A549 (cell line): Measurements from ENCODE around the gene PHF2. TPM values are rescaled to one million over a fixed set of nuclear protein-coding genes. Genes with fewer than 3 reads are reported as not detected.

ENCODE experiments used
- ATAC-seq, 2 experiments: fragments of 200-7000 bp in 1 of 2; fragments of >200 bp in 1 of 2; cut with Nextera tagmentation in 1 of 2; cut with Tn5 transposase in 1 of 2; 3 replicates each; pipeline versions ENCODE4 v1.8.0 to v1.9.1; 2018 to 2020; ENCODE audit warnings: mild to moderate bottlenecking in 1 of 2, moderate library complexity in 1 of 2
- CTCF ChIA-PET: fragments of 300-600 bp; sonication (Branson Sonifier 250); formaldehyde crosslinking; extraction: SDS; loops from one replicate; lab custom pipeline; 2021; ENCODE audit warnings: antibody characterized with exemption, inconsistent platforms; lab: Yijun Ruan, JAX
- POLR2A ChIA-PET: fragments of 350-600 bp; formaldehyde crosslinking; extraction: SDS; loops from one replicate; lab custom pipeline; 2021; ENCODE audit warnings: antibody characterized with exemption, inconsistent platforms; lab: Yijun Ruan, JAX
- DNase-seq, 2 experiments: peaks; one replicate each; pipeline versions ENCODE4 v3.0.0 to v3.0.0-alpha.2; 2011 to 2016; ENCODE audit warnings: low read depth in 1 of 2, low spot score in 1 of 2
- FAIRE-seq: peaks from 2 replicates; lab custom pipeline; 2011; peaks lifted over from hg19 to GRCh38; lab: Jason Lieb, UNC
- H3K27ac ChIP-seq, 2 experiments: fragments of >200 bp; sonication (Bioruptor Twin); formaldehyde crosslinking; 3 replicates each; pipeline ENCODE4 v1.5.1; 2016 to 2017
- H3K4me1 ChIP-seq: fragments of >200 bp; sonication (Bioruptor Twin); formaldehyde crosslinking; 3 replicates; pipeline ENCODE4 v1.6.1; 2016
- H3K4me2 ChIP-seq: fragments of >200 bp; sonication (Bioruptor Twin); formaldehyde crosslinking; 3 replicates; pipeline ENCODE4 v1.6.1; 2016
- H3K4me3 ChIP-seq: fragments of >200 bp; sonication (Bioruptor Twin); formaldehyde crosslinking; 3 replicates; pipeline ENCODE4 v1.5.1; 2016
- H3K9me3 ChIP-seq: fragments of >200 bp; sonication (Bioruptor Twin); formaldehyde crosslinking; 3 replicates; pipeline ENCODE4 v1.6.1; 2016
- CEBPB ChIP-seq, 2 experiments: fragments of >200 bp in 1 of 2; sonication (Bioruptor Twin) in 1 of 2; formaldehyde crosslinking in 1 of 2; IDR thresholded peaks; 2 replicates each; pipeline ENCODE4 v1.6.1; 2012 to 2016
- CHD2 ChIP-seq: fragments of 150-350 bp; IDR thresholded peaks from 2 replicates; pipeline ENCODE4 v1.6.1; 2014; ENCODE audit warnings: low read length; ENCODE audit not compliant: partially characterized antibody
- CHD4 ChIP-seq: fragments of 200-600 bp; sonication (generic); IDR thresholded peaks from 2 replicates; pipeline ENCODE4 v1.6.1; 2016; ENCODE audit warnings: antibody characterized with exemption, mild to moderate bottlenecking, borderline replicate concordance
- EP300 ChIP-seq, 2 experiments: fragments of >200 bp; sonication (Bioruptor Twin); formaldehyde crosslinking; IDR thresholded peaks; 2 replicates in 1 of 2; 3 replicates in 1 of 2; pipeline ENCODE4 v1.6.1; 2016 to 2017
- FOSB ChIP-seq: fragments of 250-450 bp; sonication (Bioruptor Pico); IDR thresholded peaks from 2 replicates; pipeline ENCODE4 v1.5.0; 2020; ENCODE audit warnings: mild to moderate bottlenecking, moderate library complexity
- FOSL2 ChIP-seq, 2 experiments: fragments of 450-650 bp in 1 of 2; fragments of >200 bp in 1 of 2; sonication (Bioruptor Twin) in 1 of 2; formaldehyde crosslinking; IDR thresholded peaks; 2 replicates each; pipeline versions ENCODE4 v1.5.0 to v1.6.1; 2016 to 2020; ENCODE audit warnings: mild to moderate bottlenecking in 1 of 2, moderate library complexity in 1 of 2
- GATA3 ChIP-seq: IDR thresholded peaks from 2 replicates; pipeline ENCODE4 v1.6.1; 2012; ENCODE audit warnings: borderline replicate concordance
- HOXA7 ChIP-seq: fragments of 250-450 bp; sonication (Bioruptor Pico); IDR thresholded peaks from 2 replicates; pipeline ENCODE4 v1.5.0; 2020; ENCODE audit warnings: mild to moderate bottlenecking, moderate library complexity
- JUNB ChIP-seq: fragments of >200 bp; sonication (Bioruptor Twin); formaldehyde crosslinking; IDR thresholded peaks from 2 replicates; pipeline ENCODE4 v1.6.1; 2016
- MAZ ChIP-seq: fragments of 150-350 bp; IDR thresholded peaks from 2 replicates; pipeline ENCODE4 v1.6.1; 2014; ENCODE audit warnings: antibody characterized with exemption, low read depth, low read length, borderline replicate concordance
- RAD21 ChIP-seq, 2 experiments: fragments of >200 bp in 1 of 2; sonication (Bioruptor Twin) in 1 of 2; formaldehyde crosslinking in 1 of 2; IDR thresholded peaks in 1 of 2; conservative IDR thresholded peaks in 1 of 2; 2 replicates in 1 of 2; 3 replicates in 1 of 2; pipeline ENCODE4 v1.6.1; 2012 to 2018; ENCODE audit warnings: inconsistent platforms in 1 of 2
- RCOR1 ChIP-seq: fragments of 150-350 bp; IDR thresholded peaks from 2 replicates; pipeline ENCODE4 v1.6.1; 2014; ENCODE audit warnings: antibody characterized with exemption, low read length, low read depth
- RFX5 ChIP-seq: fragments of 450-650 bp; IDR thresholded peaks from 2 replicates; pipeline ENCODE4 v1.7.1; 2014; ENCODE audit warnings: antibody characterized with exemption, mild to moderate bottlenecking, moderate library complexity
- SREBF2 ChIP-seq: fragments of 450-650 bp; IDR thresholded peaks from 2 replicates; pipeline ENCODE4 v1.6.1; 2014; ENCODE audit warnings: mild to moderate bottlenecking, moderate library complexity
- ZNF302 ChIP-seq: fragments of 250-450 bp; sonication (Bioruptor Pico); IDR thresholded peaks from 2 replicates; pipeline ENCODE4 v1.9.0; 2021; ENCODE audit warnings: inconsistent platforms, mild to moderate bottlenecking, moderate library complexity
- WGBS: methylation state at CpG from one replicate; pipeline ENCODE4 v1.1.6; 2017; ENCODE audit errors: missing lambda C conversion rate; 5-methylcytosine and 5-hydroxymethylcytosine counted together
- polyA plus RNA-seq, 4 experiments: library from polyadenylated mRNA; depleted of rRNA in 3 of 4; stranded (reverse); fragments of >200 nt; fragmentation: RNase III in 1 of 4; extraction: RNeasy Plus Mini Kit Qiagen cat#74134 plus additional on column Dnase treatment in 1 of 4; gene quantifications; 2 replicates in 3 of 4; 3 replicates in 1 of 4; pipeline ENCODE4 v1.2.3, GENCODE V29; 2011 to 2017
- TF ChIP-seq, protein P1 (sequence below): IDR thresholded peaks from 2 replicates; pipeline ENCODE4 v1.6.1; 2012
- TF ChIP-seq, protein P2 (sequence below): fragments of 250-450 bp; sonication (Bioruptor Pico); IDR thresholded peaks from 2 replicates; pipeline ENCODE4 v1.5.0; 2021; ENCODE audit warnings: mild to moderate bottlenecking, moderate library complexity, borderline replicate concordance
- TF ChIP-seq, protein P3 (sequence below): fragments of 250-450 bp; sonication (Bioruptor Pico); IDR thresholded peaks from 2 replicates; pipeline ENCODE4 v1.5.0; 2020; ENCODE audit warnings: low read depth, mild to moderate bottlenecking, moderate library complexity
- TF ChIP-seq, protein P4 (sequence below): fragments of 150-350 bp; IDR thresholded peaks from 2 replicates; pipeline ENCODE4 v1.6.1; 2014; ENCODE audit warnings: low read depth, mild to moderate bottlenecking, low read length
- TF ChIP-seq, protein P5 (sequence below): fragments of >200 bp; sonication (Bioruptor Twin); formaldehyde crosslinking; IDR thresholded peaks from 3 replicates; pipeline ENCODE4 v1.6.1; 2016

The PHF2 gene
- polyA plus RNA-seq, 2 of the 4 experiments (the other 2 are of a cell fraction): 9.6 to 12.2 TPM

DNA sequence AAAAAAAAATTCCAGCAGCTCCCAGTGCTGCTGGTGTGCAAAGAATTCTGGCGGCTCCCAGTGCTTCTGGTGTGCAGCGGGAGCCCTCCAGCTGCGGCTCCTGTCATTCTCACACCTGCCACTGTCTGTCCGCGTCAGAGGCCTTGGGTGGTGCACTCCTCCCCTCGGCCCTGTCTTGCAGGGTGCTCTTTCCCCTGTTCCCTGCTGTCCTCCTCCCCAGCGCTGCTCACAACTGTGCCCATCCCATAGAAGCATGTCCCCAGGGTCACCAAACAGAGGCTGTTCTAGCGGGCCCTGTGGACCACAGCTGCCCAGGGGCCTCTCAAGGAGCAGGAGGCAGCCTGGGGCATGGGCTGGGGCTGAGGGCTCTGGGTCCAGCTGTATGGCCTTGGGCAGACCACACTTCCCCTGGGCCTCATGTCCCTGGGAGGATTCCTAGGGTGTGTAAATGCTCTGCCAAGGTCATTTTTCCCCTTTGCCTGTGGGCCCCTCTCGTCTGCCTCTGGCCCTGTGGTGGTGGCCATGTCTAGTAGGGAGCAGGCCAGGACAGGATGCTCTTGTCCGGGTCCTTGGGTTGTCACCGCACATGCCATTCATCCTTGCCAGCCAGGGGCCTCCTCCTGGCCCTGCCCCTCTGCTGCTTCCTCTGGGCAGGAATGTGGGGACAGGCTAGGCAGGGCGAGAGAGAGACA is 68.2 kb downstream of the PHF2 start:
- Histone ChIP-seq H3K4me2 (no peak overlapping the region), H3K9me3 (no peaks in the 10 kb centered on the region), H3K27ac (no peak overlapping the region), H3K4me1 (no peaks in the 10 kb centered on the region), H3K4me3 (no peak overlapping the region)
- ATAC-seq: no peak
- DNase-seq: no peak
- CTCF ChIA-PET: interaction anchor here (1.2 kb wide), 1 partner anchor 11 kb away, joined by 4 read pairs; no protein-coding TSS in a partner anchor
- no peak for TF ChIP-seq HOXA7 (CRISPR knock-in tag)
- no peak for TF ChIP-seq SREBF2
- TF ChIP-seq, protein P1, sequence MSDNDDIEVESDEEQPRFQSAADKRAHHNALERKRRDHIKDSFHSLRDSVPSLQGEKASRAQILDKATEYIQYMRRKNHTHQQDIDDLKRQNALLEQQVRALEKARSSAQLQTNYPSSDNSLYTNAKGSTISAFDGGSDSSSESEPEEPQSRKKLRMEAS: no peak
- TF ChIP-seq ZNF302 (CRISPR knock-in tag): no peak
- no peak for FAIRE-seq
- WGBS: 96% methylated on average over 11 of the region's 12 CpGs
- POLR2A ChIA-PET: interaction anchor here (0.6 kb wide), 1 partner anchor 1577 kb away, joined by 6 read pairs; no protein-coding TSS in a partner anchor

DNA sequence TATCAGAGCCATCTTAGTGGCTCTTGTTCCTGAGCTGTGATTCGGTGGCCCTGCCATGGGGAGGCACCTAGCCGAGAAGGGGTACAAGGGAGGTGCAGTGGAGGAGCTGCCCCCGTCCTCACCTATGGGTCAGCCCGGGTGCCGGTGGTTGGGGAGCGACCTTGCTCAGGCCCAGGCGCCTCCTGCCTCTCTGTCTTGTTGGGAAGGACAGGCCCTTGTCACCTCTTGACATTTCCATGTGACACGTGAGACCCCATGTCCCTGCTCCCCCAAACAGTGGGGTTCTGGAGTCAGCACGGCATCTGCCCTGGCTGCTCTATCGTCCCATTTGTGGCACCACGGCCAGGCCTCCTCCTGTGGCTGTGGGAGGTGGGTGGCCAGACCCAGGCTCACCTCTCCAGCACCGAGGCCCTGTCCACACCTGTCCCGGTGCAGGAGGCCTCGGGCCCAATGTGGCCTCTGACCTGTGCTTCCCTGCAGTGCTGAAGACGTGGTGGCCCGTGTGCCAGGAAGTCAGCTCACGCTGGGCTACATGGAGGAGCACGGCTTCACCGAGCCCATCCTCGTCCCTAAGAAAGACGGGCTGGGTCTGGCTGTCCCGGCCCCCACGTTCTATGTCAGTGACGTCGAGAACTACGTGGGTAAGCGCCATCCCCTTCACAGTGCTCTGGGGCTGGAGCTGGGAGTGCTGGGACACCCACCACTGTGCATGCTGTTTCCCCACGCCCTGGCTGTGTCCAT is 68.9 kb downstream of the PHF2 start:
- 92% methylated on average over 18 of the region's 28 CpGs for WGBS
- Histone ChIP-seq H3K4me3 (no peak overlapping the region), H3K27ac (no peak overlapping the region), H3K9me3 (no peaks in the 10 kb centered on the region), H3K4me1 (no peaks in the 10 kb centered on the region), H3K4me2 (no peak overlapping the region)
- TF ChIP-seq GATA3: no peak
- no peak for TF ChIP-seq MAZ
- TF ChIP-seq CHD2: no peak
- CTCF ChIA-PET: interaction anchor here (0.7 kb wide), 1 partner anchor 713 kb away, joined by 3 read pairs; no protein-coding TSS in a partner anchor
- POLR2A ChIA-PET: no interaction called here
- no peak for DNase-seq
- no peak for FAIRE-seq
- no peak for ATAC-seq

DNA sequence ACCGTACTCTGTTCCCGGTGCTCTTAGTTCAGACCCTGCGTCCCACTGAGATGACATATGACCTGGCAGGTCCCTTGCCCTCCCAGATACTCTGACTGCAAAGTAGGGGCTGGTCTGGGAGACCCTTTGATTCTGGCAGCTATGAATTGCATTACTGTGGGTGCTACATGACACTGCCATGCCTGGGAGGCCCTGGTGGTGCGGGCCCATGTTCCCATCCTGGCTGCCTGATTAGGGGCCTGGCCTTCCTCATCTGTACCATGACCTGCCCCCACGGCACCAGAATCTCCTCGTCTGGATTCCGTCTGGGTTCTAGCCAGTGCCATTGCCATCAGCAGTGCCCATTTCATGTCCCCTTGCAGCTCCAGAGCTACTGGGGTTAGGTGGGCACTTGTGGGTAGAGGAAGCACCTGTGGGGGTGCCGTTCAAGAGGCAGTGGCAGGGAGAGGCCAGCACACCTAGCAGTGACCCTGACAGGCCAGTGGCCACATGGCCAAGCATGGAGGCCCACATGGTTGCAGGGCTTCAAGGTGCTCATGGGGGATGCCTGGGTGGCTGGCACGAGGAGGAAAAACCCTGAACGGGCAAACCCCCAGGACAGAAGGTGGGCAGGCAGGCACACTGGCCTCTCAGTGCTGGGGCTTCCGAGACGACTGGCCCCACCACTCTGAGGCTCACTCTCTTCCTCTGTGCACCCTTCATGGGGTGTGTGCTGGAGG is 69.7 kb downstream of the PHF2 start:
- no peak for FAIRE-seq
- POLR2A ChIA-PET: no interaction called here

DNA sequence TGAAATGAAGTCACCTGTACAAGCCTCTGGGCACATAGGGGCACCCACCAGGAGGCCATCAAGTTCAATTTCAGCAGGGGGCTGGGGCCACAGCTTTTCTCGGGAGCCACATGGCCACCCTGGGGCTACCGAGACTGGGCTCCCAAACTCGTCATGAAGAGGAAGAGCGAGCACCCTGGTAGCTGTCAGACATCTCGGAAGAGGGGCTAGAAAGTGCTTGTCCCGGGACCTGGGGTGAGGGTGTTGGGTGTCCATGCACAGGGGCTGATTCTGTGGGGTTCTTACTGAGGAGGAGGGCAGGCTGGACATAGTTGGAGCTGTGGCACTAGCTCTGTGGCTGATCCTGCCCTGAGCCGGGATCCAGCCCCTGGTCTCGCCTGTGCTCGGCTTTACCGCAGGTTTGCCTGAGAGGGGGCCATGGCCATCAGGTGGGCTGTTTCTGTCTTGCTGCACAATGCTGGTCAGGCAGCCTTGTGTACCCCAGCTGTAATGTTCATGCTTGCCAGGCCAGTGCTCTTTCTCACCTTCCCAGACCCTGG is 70.3 kb downstream of the PHF2 start:
- Histone ChIP-seq H3K9me3 (no peaks in the 10 kb centered on the region), H3K4me1 (no peaks in the 10 kb centered on the region), H3K4me2 (no peak overlapping the region), H3K4me3 (no peak overlapping the region), H3K27ac (no peak overlapping the region)
- DNase-seq (no peak), ATAC-seq (no peak), FAIRE-seq (no peak)
- CTCF ChIA-PET: interaction anchor here (1.0 kb wide), 1 partner anchor 10 kb away, joined by 3 read pairs; no protein-coding TSS in a partner anchor
- POLR2A ChIA-PET: no interaction called here
- TF ChIP-seq FOSB (CRISPR knock-in tag) (no peak), RAD21 (conservative IDR thresholded peaks at IDR 0.05 in 1 of 2, IDR thresholded peaks at IDR 0.05 in 1 of 2) (no peak), CHD4 (no peak), RFX5 (no peak), JUNB (no peak), CEBPB (IDR thresholded peaks at IDR 0.05) (no peak), EP300 (IDR thresholded peaks at IDR 0.05) (no peak), RCOR1 (no peak), HOXA7 (CRISPR knock-in tag) (no peak)
- TF ChIP-seq, protein P2, sequence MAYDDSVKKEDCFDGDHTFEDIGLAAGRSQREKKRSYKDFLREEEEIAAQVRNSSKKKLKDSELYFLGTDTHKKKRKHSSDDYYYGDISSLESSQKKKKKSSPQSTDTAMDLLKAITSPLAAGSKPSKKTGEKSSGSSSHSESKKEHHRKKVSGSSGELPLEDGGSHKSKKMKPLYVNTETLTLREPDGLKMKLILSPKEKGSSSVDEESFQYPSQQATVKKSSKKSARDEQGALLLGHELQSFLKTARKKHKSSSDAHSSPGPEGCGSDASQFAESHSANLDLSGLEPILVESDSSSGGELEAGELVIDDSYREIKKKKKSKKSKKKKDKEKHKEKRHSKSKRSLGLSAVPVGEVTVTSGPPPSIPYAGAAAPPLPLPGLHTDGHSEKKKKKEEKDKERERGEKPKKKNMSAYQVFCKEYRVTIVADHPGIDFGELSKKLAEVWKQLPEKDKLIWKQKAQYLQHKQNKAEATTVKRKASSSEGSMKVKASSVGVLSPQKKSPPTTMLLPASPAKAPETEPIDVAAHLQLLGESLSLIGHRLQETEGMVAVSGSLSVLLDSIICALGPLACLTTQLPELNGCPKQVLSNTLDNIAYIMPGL: no peak
- TF ChIP-seq, protein P3, sequence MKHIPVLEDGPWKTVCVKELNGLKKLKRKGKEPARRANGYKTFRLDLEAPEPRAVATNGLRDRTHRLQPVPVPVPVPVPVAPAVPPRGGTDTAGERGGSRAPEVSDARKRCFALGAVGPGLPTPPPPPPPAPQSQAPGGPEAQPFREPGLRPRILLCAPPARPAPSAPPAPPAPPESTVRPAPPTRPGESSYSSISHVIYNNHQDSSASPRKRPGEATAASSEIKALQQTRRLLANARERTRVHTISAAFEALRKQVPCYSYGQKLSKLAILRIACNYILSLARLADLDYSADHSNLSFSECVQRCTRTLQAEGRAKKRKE: no peak
- TF ChIP-seq, protein P4, sequence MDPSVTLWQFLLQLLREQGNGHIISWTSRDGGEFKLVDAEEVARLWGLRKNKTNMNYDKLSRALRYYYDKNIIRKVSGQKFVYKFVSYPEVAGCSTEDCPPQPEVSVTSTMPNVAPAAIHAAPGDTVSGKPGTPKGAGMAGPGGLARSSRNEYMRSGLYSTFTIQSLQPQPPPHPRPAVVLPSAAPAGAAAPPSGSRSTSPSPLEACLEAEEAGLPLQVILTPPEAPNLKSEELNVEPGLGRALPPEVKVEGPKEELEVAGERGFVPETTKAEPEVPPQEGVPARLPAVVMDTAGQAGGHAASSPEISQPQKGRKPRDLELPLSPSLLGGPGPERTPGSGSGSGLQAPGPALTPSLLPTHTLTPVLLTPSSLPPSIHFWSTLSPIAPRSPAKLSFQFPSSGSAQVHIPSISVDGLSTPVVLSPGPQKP: no peak
- TF ChIP-seq, protein P5, sequence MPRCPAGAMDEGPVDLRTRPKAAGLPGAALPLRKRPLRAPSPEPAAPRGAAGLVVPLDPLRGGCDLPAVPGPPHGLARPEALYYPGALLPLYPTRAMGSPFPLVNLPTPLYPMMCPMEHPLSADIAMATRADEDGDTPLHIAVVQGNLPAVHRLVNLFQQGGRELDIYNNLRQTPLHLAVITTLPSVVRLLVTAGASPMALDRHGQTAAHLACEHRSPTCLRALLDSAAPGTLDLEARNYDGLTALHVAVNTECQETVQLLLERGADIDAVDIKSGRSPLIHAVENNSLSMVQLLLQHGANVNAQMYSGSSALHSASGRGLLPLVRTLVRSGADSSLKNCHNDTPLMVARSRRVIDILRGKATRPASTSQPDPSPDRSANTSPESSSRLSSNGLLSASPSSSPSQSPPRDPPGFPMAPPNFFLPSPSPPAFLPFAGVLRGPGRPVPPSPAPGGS: no peak
- TF ChIP-seq, protein P1: no peak
- WGBS: 93% methylated on average over 9 of the region's 10 CpGs

More for the DNA sequence above, 69.7 kb downstream of the PHF2 start:
- no peak for TF ChIP-seq FOSL2 (IDR thresholded peaks at IDR 0.05)
- no peak for TF ChIP-seq FOSL2 (CRISPR knock-in tag; IDR thresholded peaks at IDR 0.05)
- TF ChIP-seq SREBF2: no peak
- TF ChIP-seq, all 56 proteins: peak for 0
- Histone ChIP-seq H3K4me1 (no peaks in the 10 kb centered on the region), H3K4me2 (no peak overlapping the region), H3K27ac (no peak overlapping the region), H3K9me3 (no peaks in the 10 kb centered on the region), H3K4me3 (no peak overlapping the region)
- no peak for ATAC-seq
- 89% methylated on average over 11 of the region's 12 CpGs for WGBS
- CTCF ChIA-PET: interaction anchor here (0.7 kb wide), 1 partner anchor 714 kb away, joined by 3 read pairs; no protein-coding TSS in a partner anchor
- no peak for DNase-seq
